HEK293 (cell line): ENCODE results near the gene FOXP1.

Source experiments
- CTCF ChIA-PET: fragments of 350-600 bp; formaldehyde crosslinking; extraction: SDS; loops from one replicate; lab custom pipeline; 2021; ENCODE audit warnings: antibody characterized with exemption; lab: Yijun Ruan, JAX
- POLR2A ChIA-PET: fragments of 300-600 bp; formaldehyde crosslinking; extraction: SDS; loops from one replicate; lab custom pipeline; 2020; ENCODE audit warnings: antibody characterized with exemption, inconsistent platforms; lab: Yijun Ruan, JAX
- H3K27ac ChIP-seq: fragments of 200-500 bp; sonication (Bioruptor generic); 2 replicates; pipeline ENCODE4 v1.5.1; 2014; ENCODE audit warnings: low read depth, low read length, control low read depth, inconsistent platforms; ENCODE audit errors: extremely low read depth
- H3K36me3 ChIP-seq, 2 experiments: fragments of 200-500 bp in 1 of 2; sonication (Bioruptor generic) in 1 of 2; 1 replicate in 1 of 2; 2 replicates in 1 of 2; pipeline ENCODE4 v1.5.1; 2014 to 2017; ENCODE audit warnings: inconsistent platforms in 2 of 2, low read length in 2 of 2; ENCODE audit not compliant: control insufficient read depth in 2 of 2, insufficient read depth in 1 of 2
- H3K4me1 ChIP-seq: fragments of 200-500 bp; sonication (Bioruptor generic); 2 replicates; pipeline ENCODE4 v1.5.1; 2014; ENCODE audit warnings: mild to moderate bottlenecking, low read length, inconsistent platforms; ENCODE audit not compliant: control insufficient read depth, insufficient read depth
- H3K4me3 ChIP-seq: 2 replicates; pipeline ENCODE4 v1.5.1; 2011; ENCODE audit warnings: low read depth, mild to moderate bottlenecking, control low read depth, low read length, moderate library complexity
- H3K9me3 ChIP-seq: fragments of 200-500 bp; sonication (Bioruptor generic); 2 replicates; pipeline ENCODE4 v1.5.1; 2014; ENCODE audit warnings: low read depth, low read length, inconsistent platforms; ENCODE audit not compliant: control insufficient read depth, insufficient read depth
- BCL11A ChIP-seq: fragments of 450-650 bp; formaldehyde crosslinking; IDR thresholded peaks from 2 replicates; pipeline ENCODE4 v1.5.1; 2016; ENCODE audit warnings: low read depth, missing biosample characterization, missing genetic modification characterization
- GFI1B ChIP-seq: fragments of 450-650 bp; formaldehyde crosslinking; IDR thresholded peaks from 2 replicates; pipeline ENCODE4 v1.5.1; 2016; ENCODE audit warnings: missing biosample characterization, missing genetic modification characterization
- MEIS1 ChIP-seq: sonication (generic); formaldehyde crosslinking; IDR thresholded peaks from 2 replicates; pipeline ENCODE4 v1.8.1; 2022; ENCODE audit warnings: missing genetic modification reagents, mild to moderate bottlenecking, borderline replicate concordance
- REPIN1 ChIP-seq: fragments of 450-650 bp; formaldehyde crosslinking; IDR thresholded peaks from 2 replicates; pipeline ENCODE4 v1.5.1; 2017; ENCODE audit warnings: missing biosample characterization, missing genetic modification characterization, low read depth
- WT1 ChIP-seq: fragments of 450-650 bp; formaldehyde crosslinking; IDR thresholded peaks from 2 replicates; pipeline ENCODE4 v1.5.1; 2016; ENCODE audit warnings: missing biosample characterization, missing genetic modification characterization
- ZBTB21 ChIP-seq: fragments of 450-650 bp; formaldehyde crosslinking; IDR thresholded peaks from 2 replicates; pipeline ENCODE4 v1.5.1; 2017; ENCODE audit warnings: missing biosample characterization, missing genetic modification characterization
- ZNF24 ChIP-seq: fragments of 450-650 bp; formaldehyde crosslinking; IDR thresholded peaks from 2 replicates; pipeline ENCODE4 v1.5.1; 2016; ENCODE audit warnings: missing biosample characterization, missing genetic modification characterization
- ZNF324 ChIP-seq: fragments of 450-650 bp; formaldehyde crosslinking; IDR thresholded peaks from 2 replicates; pipeline ENCODE4 v1.5.1; 2016; ENCODE audit warnings: missing biosample characterization, missing genetic modification characterization
- ZNF37A ChIP-seq: fragments of 450-650 bp; IDR thresholded peaks from 2 replicates; pipeline ENCODE4 v1.5.1; 2018; ENCODE audit warnings: missing biosample characterization, missing genetic modification characterization
- ZNF404 ChIP-seq: fragments of 450-650 bp; formaldehyde crosslinking; IDR thresholded peaks from 2 replicates; pipeline ENCODE4 v1.5.1; 2017; ENCODE audit warnings: missing biosample characterization, missing genetic modification characterization
- ZNF514 ChIP-seq: fragments of 450-650 bp; formaldehyde crosslinking; IDR thresholded peaks from 2 replicates; pipeline ENCODE4 v1.5.1; 2016; ENCODE audit warnings: missing biosample characterization, missing genetic modification characterization
- ZNF544 ChIP-seq: fragments of 450-650 bp; formaldehyde crosslinking; IDR thresholded peaks from 2 replicates; pipeline ENCODE4 v1.5.0; 2017; ENCODE audit warnings: missing biosample characterization, missing genetic modification characterization
- ZNF560 ChIP-seq: fragments of 450-650 bp; formaldehyde crosslinking; IDR thresholded peaks from 2 replicates; pipeline ENCODE4 v1.5.1; 2017; ENCODE audit warnings: missing biosample characterization, missing genetic modification characterization, borderline replicate concordance
- ZNF561 ChIP-seq: fragments of 450-650 bp; IDR thresholded peaks from 2 replicates; pipeline ENCODE4 v1.5.1; 2018; ENCODE audit warnings: missing biosample characterization, missing genetic modification characterization, borderline replicate concordance
- ZNF585B ChIP-seq: fragments of 450-650 bp; formaldehyde crosslinking; IDR thresholded peaks from 2 replicates; pipeline ENCODE4 v1.5.1; 2016; ENCODE audit warnings: missing biosample characterization, missing genetic modification characterization
- ZNF623 ChIP-seq: fragments of 450-650 bp; formaldehyde crosslinking; IDR thresholded peaks from 2 replicates; pipeline ENCODE4 v1.5.1; 2016; ENCODE audit warnings: missing biosample characterization, missing genetic modification characterization
- ZNF837 ChIP-seq: fragments of 450-650 bp; formaldehyde crosslinking; IDR thresholded peaks from 2 replicates; pipeline ENCODE4 v1.5.1; 2016; ENCODE audit warnings: missing biosample characterization, missing genetic modification characterization
- TF ChIP-seq, protein P1 (sequence below): fragments of 450-650 bp; formaldehyde crosslinking; IDR thresholded peaks from 2 replicates; pipeline ENCODE4 v1.5.1; 2016; ENCODE audit warnings: missing biosample characterization, missing genetic modification characterization, low read depth
- TF ChIP-seq, protein P2 (sequence below): fragments of 450-650 bp; formaldehyde crosslinking; conservative IDR thresholded peaks from 2 replicates; pipeline ENCODE4 v1.5.1; 2016; ENCODE audit warnings: low read depth, missing biosample characterization, missing genetic modification characterization
- TF ChIP-seq, protein P3 (sequence below): sonication (generic); formaldehyde crosslinking; IDR thresholded peaks from 2 replicates; pipeline ENCODE4 v1.8.1; 2022; ENCODE audit warnings: mild to moderate bottlenecking, moderate library complexity, missing genetic modification reagents

FOXP1 gene

DNA sequence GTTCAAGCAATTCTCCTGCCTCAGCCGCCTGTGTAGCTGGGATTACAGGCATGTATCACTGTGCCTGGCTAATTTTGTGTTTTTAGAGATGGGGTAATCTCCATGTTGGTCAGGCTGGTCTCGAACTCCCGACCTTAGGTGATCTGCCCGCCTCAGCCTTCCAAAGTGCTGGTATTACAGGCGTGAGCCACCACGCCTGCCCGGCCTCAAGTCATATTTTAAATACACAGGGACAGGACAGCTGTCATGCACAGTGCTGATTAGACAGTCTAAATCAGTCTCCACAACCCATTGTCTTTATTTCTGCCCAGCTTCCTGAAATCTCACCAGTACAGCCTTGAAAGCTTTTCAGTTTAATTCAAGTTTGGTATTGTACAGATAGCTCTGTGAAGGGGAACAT is 587.4 kb downstream of the FOXP1 start:
- CTCF ChIA-PET: no interaction called here
- POLR2A ChIA-PET: no interaction called here

DNA sequence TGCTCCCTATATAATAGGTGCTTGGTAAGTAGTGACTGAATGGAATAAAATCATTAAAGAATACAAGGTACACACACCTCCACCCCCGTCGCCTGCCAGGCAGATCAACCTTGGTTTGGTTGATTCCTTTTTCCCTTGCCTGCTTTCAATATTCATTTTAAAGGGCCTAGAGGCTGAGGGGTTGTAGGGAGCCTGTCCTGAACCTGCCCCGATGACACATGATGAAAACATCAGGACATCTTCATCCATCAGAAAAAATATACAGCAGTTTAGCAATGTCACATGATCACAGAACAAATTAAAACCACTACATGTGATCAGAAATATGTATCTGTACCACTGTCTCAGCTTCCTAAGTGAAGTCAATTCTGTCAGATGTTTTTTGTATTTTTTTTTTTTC is 588.9 kb downstream of the FOXP1 start:
- no peak for TF ChIP-seq ZNF404 (tag by site-specific recombination)
- TF ChIP-seq ZNF837: no peak
- no peak for TF ChIP-seq ZNF623 (tag by site-specific recombination)
- TF ChIP-seq ZNF514 (tag by site-specific recombination): no peak
- no peak for TF ChIP-seq ZNF37A (tag by site-specific recombination)
- TF ChIP-seq BCL11A (tag by site-specific recombination): no peak
- no peak for TF ChIP-seq ZNF585B (tag by site-specific recombination)
- no peak for TF ChIP-seq ZNF24 (tag by site-specific recombination)
- TF ChIP-seq REPIN1: no peak
- TF ChIP-seq, protein P1, sequence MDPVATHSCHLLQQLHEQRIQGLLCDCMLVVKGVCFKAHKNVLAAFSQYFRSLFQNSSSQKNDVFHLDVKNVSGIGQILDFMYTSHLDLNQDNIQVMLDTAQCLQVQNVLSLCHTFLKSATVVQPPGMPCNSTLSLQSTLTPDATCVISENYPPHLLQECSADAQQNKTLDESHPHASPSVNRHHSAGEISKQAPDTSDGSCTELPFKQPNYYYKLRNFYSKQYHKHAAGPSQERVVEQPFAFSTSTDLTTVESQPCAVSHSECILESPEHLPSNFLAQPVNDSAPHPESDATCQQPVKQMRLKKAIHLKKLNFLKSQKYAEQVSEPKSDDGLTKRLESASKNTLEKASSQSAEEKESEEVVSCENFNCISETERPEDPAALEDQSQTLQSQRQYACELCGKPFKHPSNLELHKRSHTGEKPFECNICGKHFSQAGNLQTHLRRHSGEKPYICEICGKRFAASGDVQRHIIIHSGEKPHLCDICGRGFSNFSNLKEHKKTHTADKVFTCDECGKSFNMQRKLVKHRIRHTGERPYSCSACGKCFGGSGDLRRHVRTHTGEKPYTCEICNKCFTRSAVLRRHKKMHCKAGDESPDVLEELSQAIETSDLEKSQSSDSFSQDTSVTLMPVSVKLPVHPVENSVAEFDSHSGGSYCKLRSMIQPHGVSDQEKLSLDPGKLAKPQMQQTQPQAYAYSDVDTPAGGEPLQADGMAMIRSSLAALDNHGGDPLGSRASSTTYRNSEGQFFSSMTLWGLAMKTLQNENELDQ (tag by site-specific recombination): no peak
- TF ChIP-seq, protein P2, sequence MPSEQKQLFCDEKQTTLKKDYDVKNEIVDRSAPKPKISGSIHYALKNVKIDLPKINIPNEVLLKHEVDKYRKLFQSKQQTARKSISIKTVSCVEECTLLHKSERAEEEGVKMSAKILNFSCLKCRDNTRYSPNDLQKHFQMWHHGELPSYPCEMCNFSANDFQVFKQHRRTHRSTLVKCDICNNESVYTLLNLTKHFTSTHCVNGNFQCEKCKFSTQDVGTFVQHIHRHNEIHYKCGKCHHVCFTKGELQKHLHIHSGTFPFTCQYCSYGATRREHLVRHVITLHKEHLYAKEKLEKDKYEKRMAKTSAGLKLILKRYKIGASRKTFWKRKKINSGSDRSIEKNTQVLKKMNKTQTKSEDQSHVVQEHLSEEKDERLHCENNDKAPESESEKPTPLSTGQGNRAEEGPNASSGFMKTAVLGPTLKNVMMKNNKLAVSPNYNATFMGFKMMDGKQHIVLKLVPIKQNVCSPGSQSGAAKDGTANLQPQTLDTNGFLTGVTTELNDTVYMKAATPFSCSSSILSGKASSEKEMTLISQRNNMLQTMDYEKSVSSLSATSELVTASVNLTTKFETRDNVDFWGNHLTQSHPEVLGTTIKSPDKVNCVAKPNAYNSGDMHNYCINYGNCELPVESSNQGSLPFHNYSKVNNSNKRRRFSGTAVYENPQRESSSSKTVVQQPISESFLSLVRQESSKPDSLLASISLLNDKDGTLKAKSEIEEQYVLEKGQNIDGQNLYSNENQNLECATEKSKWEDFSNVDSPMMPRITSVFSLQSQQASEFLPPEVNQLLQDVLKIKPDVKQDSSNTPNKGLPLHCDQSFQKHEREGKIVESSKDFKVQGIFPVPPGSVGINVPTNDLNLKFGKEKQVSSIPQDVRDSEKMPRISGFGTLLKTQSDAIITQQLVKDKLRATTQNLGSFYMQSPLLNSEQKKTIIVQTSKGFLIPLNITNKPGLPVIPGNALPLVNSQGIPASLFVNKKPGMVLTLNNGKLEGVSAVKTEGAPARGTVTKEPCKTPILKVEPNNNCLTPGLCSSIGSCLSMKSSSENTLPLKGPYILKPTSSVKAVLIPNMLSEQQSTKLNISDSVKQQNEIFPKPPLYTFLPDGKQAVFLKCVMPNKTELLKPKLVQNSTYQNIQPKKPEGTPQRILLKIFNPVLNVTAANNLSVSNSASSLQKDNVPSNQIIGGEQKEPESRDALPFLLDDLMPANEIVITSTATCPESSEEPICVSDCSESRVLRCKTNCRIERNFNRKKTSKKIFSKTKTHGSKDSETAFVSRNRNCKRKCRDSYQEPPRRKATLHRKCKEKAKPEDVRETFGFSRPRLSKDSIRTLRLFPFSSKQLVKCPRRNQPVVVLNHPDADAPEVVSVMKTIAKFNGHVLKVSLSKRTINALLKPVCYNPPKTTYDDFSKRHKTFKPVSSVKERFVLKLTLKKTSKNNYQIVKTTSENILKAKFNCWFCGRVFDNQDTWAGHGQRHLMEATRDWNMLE (tag by site-specific recombination): no peak
- no peak for TF ChIP-seq GFI1B (tag by site-specific recombination)
- no peak for TF ChIP-seq ZNF324 (tag by site-specific recombination)
- no peak for TF ChIP-seq ZNF561 (tag by site-specific recombination)
- TF ChIP-seq ZBTB21: no peak
- TF ChIP-seq WT1 (tag by site-specific recombination): no peak
- TF ChIP-seq ZNF560 (tag by site-specific recombination): no peak
- TF ChIP-seq ZNF544 (tag by site-specific recombination): no peak
- TF ChIP-seq, protein P3, sequence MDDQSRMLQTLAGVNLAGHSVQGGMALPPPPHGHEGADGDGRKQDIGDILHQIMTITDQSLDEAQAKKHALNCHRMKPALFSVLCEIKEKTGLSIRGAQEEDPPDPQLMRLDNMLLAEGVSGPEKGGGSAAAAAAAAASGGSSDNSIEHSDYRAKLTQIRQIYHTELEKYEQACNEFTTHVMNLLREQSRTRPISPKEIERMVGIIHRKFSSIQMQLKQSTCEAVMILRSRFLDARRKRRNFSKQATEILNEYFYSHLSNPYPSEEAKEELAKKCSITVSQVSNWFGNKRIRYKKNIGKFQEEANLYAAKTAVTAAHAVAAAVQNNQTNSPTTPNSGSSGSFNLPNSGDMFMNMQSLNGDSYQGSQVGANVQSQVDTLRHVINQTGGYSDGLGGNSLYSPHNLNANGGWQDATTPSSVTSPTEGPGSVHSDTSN (CRISPR knock-in tag): no peak
- TF ChIP-seq MEIS1: no peak
- H3K36me3 ChIP-seq: peaks cover 0 to 12% of the 10 kb centered on the region in 2 experiments; a peak in 1 of 3 replicates
- no peak overlapping the region for H3K27ac ChIP-seq
- POLR2A ChIA-PET: no interaction called here
- no peak overlapping the region for H3K4me3 ChIP-seq
- no peaks in the 10 kb centered on the region for H3K9me3 ChIP-seq
- CTCF ChIA-PET: no interaction called here
- H3K4me1 ChIP-seq: peaks cover 1% of the 10 kb centered on the region; the same call in 1 of the 2 replicates

More for the DNA sequence above, 587.4 kb downstream of the FOXP1 start:
- Histone ChIP-seq H3K27ac (no peak overlapping the region), H3K9me3 (no peaks in the 10 kb centered on the region), H3K36me3 (peaks cover 0 to 12% of the 10 kb centered on the region in 2 experiments; a peak in 1 of 3 replicates), H3K4me1 (peaks cover 3% of the 10 kb centered on the region; the same call in 1 of the 2 replicates), H3K4me3 (no peak overlapping the region)
- no peak for TF ChIP-seq ZNF560 (tag by site-specific recombination)
